Lower lobe of right lung (tissue), 2 donors: ENCODE data around the gene RNF138. TPM values are rescaled to one million over a fixed set of nuclear protein-coding genes. Genes with fewer than 3 reads are reported as not detected.
A peak's percentile ranks its signal among the peaks of the same experiment; 100 is the strongest.
"Not testable (repeated sequence)": the region's sequence is repeated elsewhere in the genome, so short reads cannot be mapped to it uniquely, and the experiment has no call there.

Experiments
- ATAC-seq, 2 donors: fragments of 200-7000 bp; cut with Tn5 transposase; one replicate each; pipeline ENCODE4 v1.9.1; 2020 to 2022; ENCODE audit warnings: mild to moderate bottlenecking in 2 of 2, moderate library complexity in 2 of 2
- DNase-seq: peaks from one replicate; pipeline ENCODE4 v3.0.0-alpha.2; 2020
- H3K27ac ChIP-seq: fragments of 200-600 bp; one replicate; pipeline ENCODE4 v1.8.0; 2022
- H3K27me3 ChIP-seq: fragments of 200-600 bp; one replicate; pipeline ENCODE4 v1.8.0; 2022; ENCODE audit warnings: low read depth
- H3K36me3 ChIP-seq: fragments of 200-600 bp; one replicate; pipeline ENCODE4 v1.8.0; 2022; ENCODE audit warnings: mild to moderate bottlenecking
- H3K4me1 ChIP-seq: fragments of 200-600 bp; one replicate; pipeline ENCODE4 v1.8.0; 2022
- H3K4me3 ChIP-seq: fragments of 200-600 bp; one replicate; pipeline ENCODE4 v1.8.0; 2022; ENCODE audit warnings: mild to moderate bottlenecking
- H3K9me3 ChIP-seq: fragments of 200-600 bp; one replicate; pipeline ENCODE4 v1.8.0; 2022
- intact Hi-C: fragments of 100-400 bp; cut with DNase I; formaldehyde crosslinking; loops from one replicate; pipeline ENCODE4 v1.11.0; 2022
- total RNA-seq: library from RNA; stranded (reverse); fragmentation: NEBNext Ultra II Directional; extraction: Animal tissue kit (Norgen Biotek cat#: 25700); gene quantifications from one replicate; pipeline ENCODE4 v1.2.1, GENCODE V29; 2021
- TF ChIP-seq, protein P1 (sequence below): fragments of 200-600 bp; IDR thresholded peaks from one replicate; pipeline ENCODE4 v1.8.0; 2022; ENCODE audit warnings: antibody characterized with exemption, mild to moderate bottlenecking
- donor health status: DM: no; HTN: yes; CAD: no; lungs with severe emphysema.

The RNF138 gene
- total RNA-seq, 1 donor from 2014 or later, result 31.0 TPM

DNA sequence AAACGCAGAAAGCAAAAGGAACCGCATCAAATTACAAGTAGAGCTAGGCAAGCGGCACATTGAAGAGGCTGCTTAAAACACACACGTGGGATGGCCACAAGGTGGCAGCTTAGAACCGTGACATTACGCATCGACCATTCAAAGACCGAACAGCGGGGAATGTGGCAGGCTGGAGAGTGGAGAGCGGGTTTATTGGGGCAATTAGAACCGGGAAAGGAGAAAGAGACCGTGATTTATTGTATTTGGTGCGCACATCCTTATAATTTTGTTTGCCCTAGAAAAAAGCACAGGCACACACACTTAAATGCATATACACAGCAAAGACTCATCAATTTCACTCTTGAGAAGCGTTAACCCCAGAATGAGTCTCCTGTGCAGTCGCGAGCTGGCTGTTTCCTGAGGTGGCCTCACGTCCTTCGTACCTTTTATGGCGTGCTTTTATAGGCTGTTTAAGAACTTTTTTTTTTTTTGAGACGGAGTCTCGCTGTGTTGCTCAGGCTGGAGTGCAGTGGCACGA, 66.5 kb downstream of the RNF138 start:
- intact Hi-C loops, result loop anchor here (5.0 kb wide), 1 partner anchor 394 kb away; no protein-coding TSS in a partner anchor
- Histone ChIP-seq H3K9me3 (no peaks in the 10 kb centered on the region), H3K4me1 (peaks cover 6% of the 10 kb centered on the region), H3K27me3 (no peaks in the 10 kb centered on the region), H3K27ac (no peak overlapping the region), H3K36me3 (no peaks in the 10 kb centered on the region), H3K4me3 (peak overlapping the region; percentile 38)
- ATAC-seq, result peak; percentile 97 to 98
- TF ChIP-seq, protein P1, sequence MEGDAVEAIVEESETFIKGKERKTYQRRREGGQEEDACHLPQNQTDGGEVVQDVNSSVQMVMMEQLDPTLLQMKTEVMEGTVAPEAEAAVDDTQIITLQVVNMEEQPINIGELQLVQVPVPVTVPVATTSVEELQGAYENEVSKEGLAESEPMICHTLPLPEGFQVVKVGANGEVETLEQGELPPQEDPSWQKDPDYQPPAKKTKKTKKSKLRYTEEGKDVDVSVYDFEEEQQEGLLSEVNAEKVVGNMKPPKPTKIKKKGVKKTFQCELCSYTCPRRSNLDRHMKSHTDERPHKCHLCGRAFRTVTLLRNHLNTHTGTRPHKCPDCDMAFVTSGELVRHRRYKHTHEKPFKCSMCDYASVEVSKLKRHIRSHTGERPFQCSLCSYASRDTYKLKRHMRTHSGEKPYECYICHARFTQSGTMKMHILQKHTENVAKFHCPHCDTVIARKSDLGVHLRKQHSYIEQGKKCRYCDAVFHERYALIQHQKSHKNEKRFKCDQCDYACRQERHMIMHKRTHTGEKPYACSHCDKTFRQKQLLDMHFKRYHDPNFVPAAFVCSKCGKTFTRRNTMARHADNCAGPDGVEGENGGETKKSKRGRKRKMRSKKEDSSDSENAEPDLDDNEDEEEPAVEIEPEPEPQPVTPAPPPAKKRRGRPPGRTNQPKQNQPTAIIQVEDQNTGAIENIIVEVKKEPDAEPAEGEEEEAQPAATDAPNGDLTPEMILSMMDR, result peak; percentile 79
- DNase-seq, result peak; percentile 76

GRCh38 chr18:32158631-32159030, 67.0 kb downstream of the RNF138 start:
- intact Hi-C loops, result loop anchor here (5.0 kb wide), 1 partner anchor 394 kb away; no protein-coding TSS in a partner anchor
- peak overlapping the region; percentile 38 for H3K4me3 ChIP-seq
- not testable (repeated sequence) for DNase-seq, H3K4me1 ChIP-seq, H3K36me3 ChIP-seq, H3K27ac ChIP-seq, H3K27me3 ChIP-seq, H3K9me3 ChIP-seq
- ATAC-seq, result peak in 1 of 2 donors; percentile 23

- Histone ChIP-seq H3K27ac (no peak overlapping the region), H3K4me3 (no peak overlapping the region), H3K9me3 (no peaks in the 10 kb centered on the region), H3K27me3 (no peaks in the 10 kb centered on the region), H3K36me3 (no peaks in the 10 kb centered on the region), H3K4me1 (peaks cover 6% of the 10 kb centered on the region)
- no peak for DNase-seq
- ATAC-seq, result no peak
- TF ChIP-seq, protein P1, result no peak
- intact Hi-C loops, result no loop called here
These were observed 68.9 kb downstream of the RNF138 start for GRCh38 chr18:32160547-32160946.

- H3K4me3 ChIP-seq, result no peak overlapping the region
- ATAC-seq (no peak), DNase-seq (no peak)
- no peaks in the 10 kb centered on the region for H3K9me3 ChIP-seq
- H3K27me3 ChIP-seq, result no peaks in the 10 kb centered on the region
- H3K4me1 ChIP-seq, result no peaks in the 10 kb centered on the region
- TF ChIP-seq, protein P1, result no peak
- no peak overlapping the region for H3K27ac ChIP-seq
- H3K36me3 ChIP-seq, result no peaks in the 10 kb centered on the region
- intact Hi-C loops, result no loop called here
These were observed 76.5 kb downstream of the RNF138 start for GRCh38 chr18:32167980-32168730.

DNA sequence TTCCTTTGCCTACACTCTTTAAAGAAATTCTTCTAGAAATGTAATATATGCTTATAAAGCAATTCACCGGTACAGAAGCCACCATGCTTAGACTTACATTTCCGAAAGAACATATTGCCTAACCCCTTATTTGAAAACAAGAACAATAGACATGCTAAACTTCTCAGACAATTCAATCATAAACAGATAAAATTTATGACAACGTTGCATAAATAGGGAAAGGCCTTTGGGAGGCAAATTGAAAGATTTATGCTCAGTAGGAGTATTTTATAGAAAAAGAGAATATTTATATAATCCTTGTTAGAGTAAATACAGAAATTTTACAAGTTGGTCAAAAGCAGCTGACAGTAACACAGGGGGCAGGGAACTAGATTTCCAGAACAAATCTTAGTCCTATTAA, 82.0 kb downstream of the RNF138 start:
- no peak for ATAC-seq
- TF ChIP-seq, protein P1, result no peak
- no peaks in the 10 kb centered on the region for H3K4me1 ChIP-seq
- H3K27me3 ChIP-seq, result no peaks in the 10 kb centered on the region
- no peaks in the 10 kb centered on the region for H3K36me3 ChIP-seq
- intact Hi-C loops, result no loop called here
- H3K9me3 ChIP-seq, result no peaks in the 10 kb centered on the region
- H3K27ac ChIP-seq, result no peak overlapping the region
- no peak overlapping the region for H3K4me3 ChIP-seq
- DNase-seq, result no peak

DNA sequence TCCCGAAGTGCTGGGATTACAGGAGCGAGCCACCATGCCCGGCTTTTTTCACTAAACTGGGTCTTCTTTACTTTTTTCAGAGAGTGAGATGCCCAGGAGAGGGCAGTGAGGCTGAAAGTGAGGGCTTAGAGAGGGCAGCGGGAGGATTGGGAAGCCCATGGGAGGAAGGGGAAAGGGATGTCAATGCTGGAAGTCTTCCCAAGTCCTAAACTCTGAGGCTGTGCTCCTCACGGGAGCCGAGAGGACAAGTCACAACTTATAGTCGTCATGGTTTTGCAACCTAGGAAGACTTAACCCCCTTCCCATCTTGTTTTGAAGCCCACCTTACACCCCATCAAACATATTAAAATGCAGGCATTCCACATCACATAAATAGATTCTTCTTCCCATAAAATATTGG, 83.0 kb downstream of the RNF138 start:
- H3K36me3 ChIP-seq, result no peaks in the 10 kb centered on the region
- ATAC-seq (no peak), DNase-seq (no peak)
- intact Hi-C loops, result no loop called here
- H3K27ac ChIP-seq, result no peak overlapping the region
- H3K4me3 ChIP-seq, result no peak overlapping the region
- TF ChIP-seq, protein P1, result no peak
- no peaks in the 10 kb centered on the region for H3K9me3 ChIP-seq
- no peaks in the 10 kb centered on the region for H3K4me1 ChIP-seq
- no peaks in the 10 kb centered on the region for H3K27me3 ChIP-seq
